Measurements from ENCODE around the gene TRAPPC12.

GRCh38 chr2:3470856-3471737, 91.6 kb downstream of the TRAPPC12 start:
- TF ChIP-seq SUZ12 (IDR thresholded peaks at IDR 0.05; ENCODE audit: extremely low read depth, insufficient read depth, insufficient read length) (no peak), ZNF274 (IDR thresholded peaks at IDR 0.05; ENCODE audit: low read depth, low read length) (no peak)
